22Rv1 (cell line): ENCODE results near the gene KCNH8.

Source experiments
- H3K27ac ChIP-seq: fragments of 450-650 bp; 2 replicates; pipeline ENCODE4 v1.5.1; 2017
- CTCF ChIP-seq: fragments of 450-650 bp; IDR thresholded peaks from 2 replicates; pipeline ENCODE4 v1.5.1; 2017; ENCODE audit warnings: mild to moderate bottlenecking
- ZFX ChIP-seq: fragments of 450-650 bp; IDR thresholded peaks from 2 replicates; pipeline ENCODE4 v1.6.1; 2017; ENCODE audit warnings: antibody characterized with exemption, borderline replicate concordance

The KCNH8 gene

GRCh38 chr3:19147905-19148767, at the start of gene KCNH8:
Gene KCNH8, plus strand, starts transcription at chr3:19148510. Its CDS starts 210 bp downstream, at chr3:19148720.
- peak within 1 kb of the TSS; percentile 69 for H3K27ac ChIP-seq
- TF ChIP-seq CTCF (peak; percentile 7; the same call in 1 of the 2 replicates), ZFX (no peak)

GRCh38 chr3:19102654-19103290, 45.5 kb upstream of the KCNH8 start:
- H3K27ac ChIP-seq, result peak overlapping the region; percentile 32; the same call in 1 of the 2 replicates

- TF ChIP-seq ZFX, result no peak
- no peak for TF ChIP-seq CTCF
- H3K27ac ChIP-seq, result peak overlapping the region; percentile 32; the same call in 1 of the 2 replicates
Observed at GRCh38 chr3:19103510-19103909, 44.8 kb upstream of the KCNH8 start.

- TF ChIP-seq ZFX, result no peak
- no peak for TF ChIP-seq CTCF
- no peak overlapping the region for H3K27ac ChIP-seq
Observed at GRCh38 chr3:19104459-19104858, 43.9 kb upstream of the KCNH8 start.

GRCh38 chr3:19105826-19106225, 42.5 kb upstream of the KCNH8 start:
- TF ChIP-seq CTCF (no peak), ZFX (no peak)
- no peak overlapping the region for H3K27ac ChIP-seq

GRCh38 chr3:19106307-19106706, 42.0 kb upstream of the KCNH8 start:
- H3K27ac ChIP-seq, result no peak overlapping the region
- no peak for TF ChIP-seq CTCF
- no peak for TF ChIP-seq ZFX

GRCh38 chr3:19107719-19108118, 40.6 kb upstream of the KCNH8 start:
- TF ChIP-seq ZFX (no peak), CTCF (no peak)
- H3K27ac ChIP-seq, result no peak overlapping the region
